IMR-90 (cell line): ENCODE measurements around the gene JAK1.

Source experiments
- CEBPB ChIP-seq: IDR thresholded peaks from 2 replicates; pipeline ENCODE4 v1.6.1; 2012; ENCODE audit warnings: low read depth, low read length, improper control_type of control experiment
- FOS ChIP-seq: fragments of 150-350 bp; IDR thresholded peaks from 2 replicates; pipeline ENCODE4 v1.6.1; 2016; ENCODE audit warnings: low read depth, low read length
- MAFK ChIP-seq: IDR thresholded peaks from 2 replicates; pipeline ENCODE4 v1.6.1; 2012; ENCODE audit warnings: low read depth, low read length, improper control_type of control experiment
- MXI1 ChIP-seq: IDR thresholded peaks from 2 replicates; pipeline ENCODE4 v1.6.1; 2012; ENCODE audit warnings: low read depth, mild to moderate bottlenecking, low read length, moderate library complexity, borderline replicate concordance
- POLR2A ChIP-seq: IDR thresholded peaks from 2 replicates; pipeline ENCODE4 v1.6.1; 2012; ENCODE audit warnings: mild to moderate bottlenecking, low read depth, low read length
- RAD21 ChIP-seq: IDR thresholded peaks from 2 replicates; pipeline ENCODE4 v1.6.1; 2012; ENCODE audit warnings: low read length, improper control_type of control experiment
- RFX5 ChIP-seq: IDR thresholded peaks from 2 replicates; pipeline ENCODE4 v1.8.0; 2012; ENCODE audit warnings: low read depth, mild to moderate bottlenecking, low read length, moderate library complexity
- TF ChIP-seq, protein P1 (sequence below): conservative IDR thresholded peaks from 2 replicates; pipeline ENCODE4 v1.5.1; 2012; ENCODE audit warnings: mild to moderate bottlenecking, low read depth, low read length, improper control_type of control experiment
- TF ChIP-seq, protein P2 (sequence below): fragments of 150-350 bp; IDR thresholded peaks from 2 replicates; pipeline ENCODE4 v1.6.1; 2016; ENCODE audit warnings: low read depth, mild to moderate bottlenecking, low read length, moderate library complexity, borderline replicate concordance

- TF ChIP-seq, protein P1, sequence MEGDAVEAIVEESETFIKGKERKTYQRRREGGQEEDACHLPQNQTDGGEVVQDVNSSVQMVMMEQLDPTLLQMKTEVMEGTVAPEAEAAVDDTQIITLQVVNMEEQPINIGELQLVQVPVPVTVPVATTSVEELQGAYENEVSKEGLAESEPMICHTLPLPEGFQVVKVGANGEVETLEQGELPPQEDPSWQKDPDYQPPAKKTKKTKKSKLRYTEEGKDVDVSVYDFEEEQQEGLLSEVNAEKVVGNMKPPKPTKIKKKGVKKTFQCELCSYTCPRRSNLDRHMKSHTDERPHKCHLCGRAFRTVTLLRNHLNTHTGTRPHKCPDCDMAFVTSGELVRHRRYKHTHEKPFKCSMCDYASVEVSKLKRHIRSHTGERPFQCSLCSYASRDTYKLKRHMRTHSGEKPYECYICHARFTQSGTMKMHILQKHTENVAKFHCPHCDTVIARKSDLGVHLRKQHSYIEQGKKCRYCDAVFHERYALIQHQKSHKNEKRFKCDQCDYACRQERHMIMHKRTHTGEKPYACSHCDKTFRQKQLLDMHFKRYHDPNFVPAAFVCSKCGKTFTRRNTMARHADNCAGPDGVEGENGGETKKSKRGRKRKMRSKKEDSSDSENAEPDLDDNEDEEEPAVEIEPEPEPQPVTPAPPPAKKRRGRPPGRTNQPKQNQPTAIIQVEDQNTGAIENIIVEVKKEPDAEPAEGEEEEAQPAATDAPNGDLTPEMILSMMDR: no peak
- TF ChIP-seq POLR2A: no peak
- TF ChIP-seq RFX5: no peak
- TF ChIP-seq RAD21: no peak
- no peak for TF ChIP-seq CEBPB
- TF ChIP-seq, protein P2, sequence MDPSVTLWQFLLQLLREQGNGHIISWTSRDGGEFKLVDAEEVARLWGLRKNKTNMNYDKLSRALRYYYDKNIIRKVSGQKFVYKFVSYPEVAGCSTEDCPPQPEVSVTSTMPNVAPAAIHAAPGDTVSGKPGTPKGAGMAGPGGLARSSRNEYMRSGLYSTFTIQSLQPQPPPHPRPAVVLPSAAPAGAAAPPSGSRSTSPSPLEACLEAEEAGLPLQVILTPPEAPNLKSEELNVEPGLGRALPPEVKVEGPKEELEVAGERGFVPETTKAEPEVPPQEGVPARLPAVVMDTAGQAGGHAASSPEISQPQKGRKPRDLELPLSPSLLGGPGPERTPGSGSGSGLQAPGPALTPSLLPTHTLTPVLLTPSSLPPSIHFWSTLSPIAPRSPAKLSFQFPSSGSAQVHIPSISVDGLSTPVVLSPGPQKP: no peak
- no peak for TF ChIP-seq FOS
- no peak for TF ChIP-seq MAFK
- no peak for TF ChIP-seq MXI1
These were observed 73.5 kb downstream of the JAK1 start for GRCh38 chr1:64892576-64893573.
